ENCODE measurements around the gene DNAH10. TPM values are rescaled to one million over a fixed set of nuclear protein-coding genes. Genes with fewer than 3 reads are reported as not detected.

The DNAH10 gene
- total RNA-seq, 1 donor, result 0.21 TPM

GRCh38 chr12:123858176-123858575 is 96.1 kb downstream of the DNAH10 start:
- Histone ChIP-seq H3K4me1 (ENCODE audit: insufficient read depth, low read length) (no peaks in the 10 kb centered on the region), H3K4me3 (ENCODE audit: low read length) (no peak overlapping the region), H3K9me3 (ENCODE audit: low read depth, low read length) (no peaks in the 10 kb centered on the region), H3K27me3 (ENCODE audit: insufficient read depth, low read length) (no peaks in the 10 kb centered on the region)

GRCh38 chr12:123859035-123859434 is 96.9 kb downstream of the DNAH10 start:
- Histone ChIP-seq H3K9me3 (ENCODE audit: low read depth, low read length) (no peaks in the 10 kb centered on the region), H3K4me3 (ENCODE audit: low read length) (no peak overlapping the region), H3K27me3 (ENCODE audit: insufficient read depth, low read length) (no peaks in the 10 kb centered on the region)

GRCh38 chr12:123860377-123860776 is 98.3 kb downstream of the DNAH10 start:
- Histone ChIP-seq H3K4me3 (ENCODE audit: low read length) (no peak overlapping the region), H3K27me3 (ENCODE audit: insufficient read depth, low read length) (no peaks in the 10 kb centered on the region), H3K4me1 (ENCODE audit: insufficient read depth, low read length) (no peaks in the 10 kb centered on the region), H3K9me3 (ENCODE audit: low read depth, low read length) (no peaks in the 10 kb centered on the region)

More at GRCh38 chr12:123859035-123859434, 96.9 kb downstream of the DNAH10 start:
- H3K4me1 ChIP-seq (ENCODE audit: insufficient read depth, low read length), result no peaks in the 10 kb centered on the region

GRCh38 chr12:123861392-123861791 is 99.3 kb downstream of the DNAH10 start:
- no peaks in the 10 kb centered on the region for H3K4me1 ChIP-seq (ENCODE audit: insufficient read depth, low read length)
- H3K4me3 ChIP-seq (ENCODE audit: low read length), result no peak overlapping the region
- H3K27me3 ChIP-seq (ENCODE audit: insufficient read depth, low read length), result no peaks in the 10 kb centered on the region

GRCh38 chr12:123867141-123867540 is 105.0 kb downstream of the DNAH10 start:
- Histone ChIP-seq H3K9me3 (ENCODE audit: low read depth, low read length) (no peaks in the 10 kb centered on the region), H3K27me3 (ENCODE audit: insufficient read depth, low read length) (no peaks in the 10 kb centered on the region), H3K4me1 (ENCODE audit: insufficient read depth, low read length) (no peaks in the 10 kb centered on the region), H3K4me3 (ENCODE audit: low read length) (no peak overlapping the region)

More at GRCh38 chr12:123861392-123861791, 99.3 kb downstream of the DNAH10 start:
- no peaks in the 10 kb centered on the region for H3K9me3 ChIP-seq (ENCODE audit: low read depth, low read length)

GRCh38 chr12:123868791-123869190 is 106.7 kb downstream of the DNAH10 start:
- Histone ChIP-seq H3K27me3 (ENCODE audit: insufficient read depth, low read length) (no peaks in the 10 kb centered on the region), H3K4me1 (ENCODE audit: insufficient read depth, low read length) (no peaks in the 10 kb centered on the region), H3K4me3 (ENCODE audit: low read length) (no peak overlapping the region), H3K9me3 (ENCODE audit: low read depth, low read length) (no peaks in the 10 kb centered on the region)

- H3K4me3 ChIP-seq (ENCODE audit: low read length), result no peak overlapping the region
These were observed 111.7 kb downstream of the DNAH10 start for GRCh38 chr12:123873793-123874192.

GRCh38 chr12:123877968-123878367 is 115.9 kb downstream of the DNAH10 start:
- H3K4me1 ChIP-seq (ENCODE audit: insufficient read depth, low read length), result no peaks in the 10 kb centered on the region
- H3K27me3 ChIP-seq (ENCODE audit: insufficient read depth, low read length), result no peaks in the 10 kb centered on the region
- no peak overlapping the region for H3K4me3 ChIP-seq (ENCODE audit: low read length)
- no peaks in the 10 kb centered on the region for H3K9me3 ChIP-seq (ENCODE audit: low read depth, low read length)

More at GRCh38 chr12:123873793-123874192, 111.7 kb downstream of the DNAH10 start:
- Histone ChIP-seq H3K27me3 (ENCODE audit: insufficient read depth, low read length) (no peaks in the 10 kb centered on the region), H3K4me1 (ENCODE audit: insufficient read depth, low read length) (no peaks in the 10 kb centered on the region), H3K9me3 (ENCODE audit: low read depth, low read length) (no peaks in the 10 kb centered on the region)

- Histone ChIP-seq H3K9me3 (ENCODE audit: low read depth, low read length) (no peaks in the 10 kb centered on the region), H3K4me1 (ENCODE audit: insufficient read depth, low read length) (no peaks in the 10 kb centered on the region), H3K27me3 (ENCODE audit: insufficient read depth, low read length) (no peaks in the 10 kb centered on the region), H3K4me3 (ENCODE audit: low read length) (no peak overlapping the region)
These were observed 117.0 kb downstream of the DNAH10 start for GRCh38 chr12:123879101-123879500.

GRCh38 chr12:123879691-123880090 is 117.6 kb downstream of the DNAH10 start:
- H3K4me1 ChIP-seq (ENCODE audit: insufficient read depth, low read length), result no peaks in the 10 kb centered on the region
- H3K9me3 ChIP-seq (ENCODE audit: low read depth, low read length), result no peaks in the 10 kb centered on the region
- no peak overlapping the region for H3K4me3 ChIP-seq (ENCODE audit: low read length)

GRCh38 chr12:123882161-123882705 is 120.1 kb downstream of the DNAH10 start:
- Histone ChIP-seq H3K4me1 (ENCODE audit: insufficient read depth, low read length) (no peaks in the 10 kb centered on the region), H3K27me3 (ENCODE audit: insufficient read depth, low read length) (no peaks in the 10 kb centered on the region), H3K4me3 (ENCODE audit: low read length) (no peak overlapping the region), H3K9me3 (ENCODE audit: low read depth, low read length) (no peaks in the 10 kb centered on the region)

More at GRCh38 chr12:123879691-123880090, 117.6 kb downstream of the DNAH10 start:
- H3K27me3 ChIP-seq (ENCODE audit: insufficient read depth, low read length), result no peaks in the 10 kb centered on the region

GRCh38 chr12:123886258-123886657 is 124.2 kb downstream of the DNAH10 start:
- Histone ChIP-seq H3K4me1 (ENCODE audit: insufficient read depth, low read length) (no peaks in the 10 kb centered on the region), H3K4me3 (ENCODE audit: low read length) (no peak overlapping the region), H3K9me3 (ENCODE audit: low read depth, low read length) (no peaks in the 10 kb centered on the region), H3K27me3 (ENCODE audit: insufficient read depth, low read length) (no peaks in the 10 kb centered on the region)

- no peak overlapping the region for H3K4me3 ChIP-seq (ENCODE audit: low read length)
- no peaks in the 10 kb centered on the region for H3K27me3 ChIP-seq (ENCODE audit: insufficient read depth, low read length)
- no peaks in the 10 kb centered on the region for H3K9me3 ChIP-seq (ENCODE audit: low read depth, low read length)
- no peaks in the 10 kb centered on the region for H3K4me1 ChIP-seq (ENCODE audit: insufficient read depth, low read length)
These were observed 125.0 kb downstream of the DNAH10 start for GRCh38 chr12:123886931-123887582.

- Histone ChIP-seq H3K4me3 (ENCODE audit: low read length) (no peak overlapping the region), H3K27me3 (ENCODE audit: insufficient read depth, low read length) (no peaks in the 10 kb centered on the region), H3K4me1 (ENCODE audit: insufficient read depth, low read length) (no peaks in the 10 kb centered on the region), H3K9me3 (ENCODE audit: low read depth, low read length) (no peaks in the 10 kb centered on the region)
These were observed 126.9 kb downstream of the DNAH10 start for GRCh38 chr12:123888989-123889388.

- H3K4me3 ChIP-seq (ENCODE audit: low read length), result no peak overlapping the region
- no peaks in the 10 kb centered on the region for H3K4me1 ChIP-seq (ENCODE audit: insufficient read depth, low read length)
- no peaks in the 10 kb centered on the region for H3K9me3 ChIP-seq (ENCODE audit: low read depth, low read length)
- H3K27me3 ChIP-seq (ENCODE audit: insufficient read depth, low read length), result no peaks in the 10 kb centered on the region
These were observed 127.9 kb downstream of the DNAH10 start for GRCh38 chr12:123889848-123890535.
